Cardiac atrium fibroblast (primary cell): ENCODE measurements around the gene IDI2. TPM values are rescaled to one million over a fixed set of nuclear protein-coding genes. Genes with fewer than 3 reads are reported as not detected.

Experiments used
- total RNA-seq: library from RNA; depleted of rRNA; stranded (reverse); fragments of >200 nt; gene quantifications from 2 replicates; pipeline ENCODE4 v1.2.3, GENCODE V29; 2015

The IDI2 gene
- not detected in 2 replicates for total RNA-seq

DNA sequence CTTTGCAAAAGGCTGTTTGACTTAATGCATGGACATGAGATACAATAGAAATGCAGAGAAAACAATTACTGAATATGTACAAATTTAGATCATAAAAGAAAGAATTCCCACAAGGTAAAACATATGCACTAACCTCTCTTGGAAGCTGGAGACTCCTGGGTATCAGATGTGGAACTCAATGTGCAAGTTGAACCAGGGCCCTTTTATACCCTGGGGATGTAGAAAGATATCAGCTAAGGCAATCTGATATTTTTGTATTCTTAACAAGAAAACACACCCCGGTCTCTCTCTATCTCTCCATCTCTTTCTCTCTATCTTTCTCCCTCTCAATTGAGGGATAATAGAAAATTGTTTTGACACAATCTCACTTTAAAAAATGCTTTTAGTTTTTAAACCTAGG lies at the start of gene IDI2:
Gene IDI2, minus strand, starts transcription at position 177 of the 400 bp plus-strand sequence. CDS start 1,136 bp downstream, outside the sequence.

DNA sequence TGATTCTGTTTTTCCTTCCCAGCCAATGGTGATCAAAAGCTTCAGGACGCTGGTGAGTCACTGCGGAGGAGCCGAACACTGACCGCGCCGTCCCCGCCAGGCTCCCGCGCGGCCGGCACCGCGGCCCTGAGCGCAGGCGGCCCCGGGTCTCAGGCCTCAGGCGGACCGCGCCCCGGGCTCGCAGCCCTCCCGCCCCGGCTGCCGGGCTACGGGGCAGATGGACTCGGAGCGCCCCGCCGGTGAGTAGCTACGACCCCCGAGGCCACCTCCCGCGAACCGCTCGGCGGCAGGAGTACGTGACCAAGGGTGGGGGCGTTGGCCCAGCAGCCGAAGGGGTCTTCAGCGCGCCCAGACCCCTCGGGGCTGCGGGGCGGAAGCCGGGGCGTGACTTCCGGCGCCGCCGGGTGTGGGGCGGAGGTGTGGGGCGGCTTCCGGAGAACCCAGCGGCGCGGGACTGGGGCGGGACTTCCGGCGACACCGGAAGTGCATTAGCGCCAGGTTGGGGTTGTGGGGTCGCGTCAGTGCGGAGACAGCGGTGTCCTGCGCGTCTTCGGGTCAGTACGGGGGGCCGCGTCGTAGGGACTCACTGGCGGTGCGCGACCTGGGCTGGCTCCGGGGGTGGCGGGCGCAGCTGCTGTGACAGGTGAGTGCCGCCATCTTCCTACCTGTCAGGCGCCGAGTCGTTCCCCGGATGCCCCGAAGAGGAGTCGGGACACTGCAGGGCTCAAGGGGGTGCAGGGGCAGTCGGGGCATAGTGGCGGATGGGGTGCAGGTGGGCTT lies 30.9 kb upstream of the IDI2 start, which contains the start of gene WDR37:
Gene WDR37, plus strand, starts transcription at position 60 of the 780 bp plus-strand sequence. CDS start 15,771 bp downstream, outside the sequence.

GRCh38 chr10:1048732-1049424 lies 23.2 kb upstream of the IDI2 start, which contains the start of gene IDI1:
TSS of gene IDI1 (minus strand) at chr10:1049119. CDS start at chr10:1049003, 116 bp downstream.

DNA sequence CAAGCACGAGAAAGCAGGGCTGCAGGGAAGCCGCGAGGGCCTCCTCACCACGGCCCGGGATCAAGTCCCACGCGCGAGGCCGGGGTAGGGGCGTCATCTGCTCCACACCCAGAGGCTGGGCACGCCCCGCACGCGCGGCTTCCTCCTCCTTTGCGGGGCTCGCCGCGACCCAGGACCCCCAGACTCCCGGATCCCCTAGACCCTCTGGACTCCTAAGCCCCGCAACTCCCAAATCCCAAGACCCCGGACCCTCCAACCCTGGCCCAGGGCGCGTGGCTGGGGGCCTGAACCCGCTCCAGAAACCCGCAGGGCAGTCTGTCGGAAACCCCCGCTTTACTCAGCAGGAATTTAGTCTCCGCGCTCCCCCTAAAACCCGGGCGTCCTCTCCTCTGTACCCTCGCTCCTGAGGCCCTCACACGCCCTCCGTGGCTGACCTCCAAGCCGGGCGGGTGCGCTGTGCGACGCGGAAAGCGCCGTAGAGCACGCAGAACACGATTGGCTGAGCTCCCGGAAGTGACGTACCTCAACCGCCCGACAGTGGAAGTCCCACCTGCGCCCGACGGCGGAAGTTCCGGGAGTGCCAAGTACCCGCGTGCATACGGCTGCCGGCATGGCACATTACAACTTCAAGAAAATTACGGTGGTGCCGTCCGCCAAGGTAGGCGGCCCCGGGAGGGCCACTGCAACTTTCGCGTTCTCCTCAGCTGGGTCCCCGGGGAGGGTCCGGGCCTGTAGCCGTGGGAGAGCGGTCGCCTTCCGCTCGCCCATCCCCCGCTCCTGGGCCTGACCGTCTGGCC lies 37.6 kb downstream of the IDI2 start, which contains the start of gene GTPBP4:
Gene GTPBP4, plus strand, starts transcription at position 565 of the 797 bp plus-strand sequence. Its CDS starts 46 bp downstream, at position 611.

Other genes starting within 250 kb of the IDI2 start
- 21.5 and 24.6 TPM in 2 replicates for gene LARP4B, start 94.2 kb downstream of the IDI2 start, total RNA-seq
- 22.7 and 31.8 TPM in 2 replicates for gene GTPBP4, start 37.4 kb downstream of the IDI2 start, total RNA-seq
- 59.2 and 79.1 TPM in 2 replicates for gene IDI1, start 23.3 kb upstream of the IDI2 start, total RNA-seq
- gene WDR37, start 30.5 kb upstream of the IDI2 start, total RNA-seq, result 7.0 and 13.0 TPM in 2 replicates